Stimulated activated CD8-positive, alpha-beta memory T cell treated with anti-CD3 and anti-CD28 coated beads, Interleukin-7, amount 100 ng/mL, for 48 hours (primary cell): ENCODE data around the gene TMEM272.
A peak's percentile ranks its signal among the peaks of the same experiment; 100 is the strongest.

Experiments
- DNase-seq, 2 donors: peaks; one replicate each; pipeline ENCODE4 v3.0.0-alpha.2; 2020; ENCODE audit warnings: low read depth in 1 of 2; ENCODE audit errors: extremely low read depth in 1 of 2

Gene TMEM272

GRCh38 chr13:51844862-51845573 lies at the start of gene TMEM272:
Gene TMEM272 (minus strand): TSS chr13:51845177. CDS start chr13:51838530, 6,647 bp downstream.
- DNase-seq = peak in 1 of 2 donors; percentile 37

- no peak for DNase-seq
Observed at GRCh38 chr13:51894239-51894638, 49.3 kb upstream of the TMEM272 start.

- DNase-seq = no peak
Observed at GRCh38 chr13:51892657-51893056, 47.7 kb upstream of the TMEM272 start.

- DNase-seq = no peak
Observed at GRCh38 chr13:51887468-51887867, 42.5 kb upstream of the TMEM272 start.

GRCh38 chr13:51885651-51886050 lies 40.7 kb upstream of the TMEM272 start:
- no peak for DNase-seq

GRCh38 chr13:51883226-51883600 lies 38.2 kb upstream of the TMEM272 start:
- no peak for DNase-seq

GRCh38 chr13:51882570-51883225 lies 37.7 kb upstream of the TMEM272 start:
- DNase-seq = no peak

- DNase-seq = no peak
Observed at GRCh38 chr13:51881296-51881695, 36.3 kb upstream of the TMEM272 start.

GRCh38 chr13:51879133-51879532 lies 34.2 kb upstream of the TMEM272 start:
- DNase-seq = no peak

- DNase-seq = no peak
Observed at GRCh38 chr13:51874651-51875050, 29.7 kb upstream of the TMEM272 start.

GRCh38 chr13:51873837-51874236 lies 28.9 kb upstream of the TMEM272 start:
- no peak for DNase-seq

- no peak for DNase-seq
Observed at GRCh38 chr13:51873117-51873798, 28.3 kb upstream of the TMEM272 start.

- DNase-seq = no peak
Observed at GRCh38 chr13:51870616-51871015, 25.6 kb upstream of the TMEM272 start.

GRCh38 chr13:51869916-51870315 lies 24.9 kb upstream of the TMEM272 start:
- no peak for DNase-seq

GRCh38 chr13:51867062-51867461 lies 22.1 kb upstream of the TMEM272 start:
- no peak for DNase-seq

GRCh38 chr13:51865838-51866237 lies 20.9 kb upstream of the TMEM272 start:
- no peak for DNase-seq

GRCh38 chr13:51862957-51863356 lies 18.0 kb upstream of the TMEM272 start:
- no peak for DNase-seq

GRCh38 chr13:51861723-51862300 lies 16.8 kb upstream of the TMEM272 start, which contains the start of gene CCDC70:
Gene CCDC70 (plus strand): TSS chr13:51861969. CDS start chr13:51865412, 3,443 bp downstream.
- peak in 1 of 2 donors; percentile 47 for DNase-seq

GRCh38 chr13:51858433-51859247 lies 13.7 kb upstream of the TMEM272 start:
- no peak for DNase-seq

GRCh38 chr13:51856998-51857397 lies 12.0 kb upstream of the TMEM272 start:
- DNase-seq = no peak
